Osteoblast (primary cell): ENCODE measurements around the gene HSFX3. TPM values are rescaled to one million over a fixed set of nuclear protein-coding genes. Genes with fewer than 3 reads are reported as not detected.
"Not testable (repeated sequence)": the region's sequence is repeated elsewhere in the genome, so short reads cannot be mapped to it uniquely, and the experiment has no call there.

Experiments used
- DNase-seq: peaks from one replicate; pipeline ENCODE4 v3.0.0; 2011; ENCODE audit warnings: low spot score, mixed read lengths; ENCODE audit not compliant: insufficient read length; ENCODE audit errors: missing footprints
- H2AFZ ChIP-seq: 2 replicates; pipeline ENCODE4 v1.6.0; 2011; ENCODE audit warnings: mild to moderate bottlenecking, low read length
- H3K27ac ChIP-seq: 2 replicates; pipeline ENCODE4 v1.5.1; 2011; ENCODE audit warnings: mild to moderate bottlenecking, low read depth, low read length, moderate library complexity
- H3K27me3 ChIP-seq: 2 replicates; pipeline ENCODE4 v1.6.0; 2012; ENCODE audit warnings: mild to moderate bottlenecking, control low read depth, inconsistent platforms, low read length, moderate library complexity; ENCODE audit not compliant: insufficient read depth
- H3K36me3 ChIP-seq: 2 replicates; pipeline ENCODE4 v1.5.1; 2011; ENCODE audit warnings: mild to moderate bottlenecking, low read length, control low read depth, moderate library complexity; ENCODE audit not compliant: insufficient read depth
- H3K4me1 ChIP-seq: 2 replicates; pipeline ENCODE4 v1.5.1; 2011; ENCODE audit warnings: mild to moderate bottlenecking, low read length, control low read depth, moderate library complexity; ENCODE audit not compliant: insufficient read depth
- H3K4me2 ChIP-seq: 2 replicates; pipeline ENCODE4 v1.6.0; 2011; ENCODE audit warnings: mild to moderate bottlenecking, low read length; ENCODE audit not compliant: insufficient read depth
- H3K4me3 ChIP-seq: fragments of 200-600 bp; sonication (generic); 3 replicates; pipeline ENCODE4 v1.5.1; 2012; ENCODE audit warnings: mild to moderate bottlenecking, low read length, inconsistent platforms; ENCODE audit not compliant: insufficient read depth
- H3K79me2 ChIP-seq: 2 replicates; pipeline ENCODE4 v1.6.0; 2012; ENCODE audit warnings: mild to moderate bottlenecking, low read length, control low read depth, inconsistent platforms; ENCODE audit not compliant: insufficient read depth
- H3K9me3 ChIP-seq: 2 replicates; pipeline ENCODE4 v1.5.1; 2011; ENCODE audit warnings: low read depth, low read length, control low read depth
- H4K20me1 ChIP-seq: 2 replicates; pipeline ENCODE4 v1.6.0; 2012; ENCODE audit warnings: mild to moderate bottlenecking, low read length, control low read depth; ENCODE audit not compliant: insufficient read depth
- total RNA-seq: library from RNA; depleted of rRNA; stranded (reverse); fragments of >200 nt; gene quantifications from 2 replicates; pipeline ENCODE4 v1.2.3, GENCODE V29; 2012
- TF ChIP-seq, protein P1 (sequence below): IDR thresholded peaks from 2 replicates; pipeline ENCODE4 v1.5.1; 2011; ENCODE audit warnings: mild to moderate bottlenecking, low read depth, low read length, moderate library complexity; ENCODE audit errors: extremely low read depth

HSFX3 gene
- total RNA-seq, 1 donor: not detected

DNA sequence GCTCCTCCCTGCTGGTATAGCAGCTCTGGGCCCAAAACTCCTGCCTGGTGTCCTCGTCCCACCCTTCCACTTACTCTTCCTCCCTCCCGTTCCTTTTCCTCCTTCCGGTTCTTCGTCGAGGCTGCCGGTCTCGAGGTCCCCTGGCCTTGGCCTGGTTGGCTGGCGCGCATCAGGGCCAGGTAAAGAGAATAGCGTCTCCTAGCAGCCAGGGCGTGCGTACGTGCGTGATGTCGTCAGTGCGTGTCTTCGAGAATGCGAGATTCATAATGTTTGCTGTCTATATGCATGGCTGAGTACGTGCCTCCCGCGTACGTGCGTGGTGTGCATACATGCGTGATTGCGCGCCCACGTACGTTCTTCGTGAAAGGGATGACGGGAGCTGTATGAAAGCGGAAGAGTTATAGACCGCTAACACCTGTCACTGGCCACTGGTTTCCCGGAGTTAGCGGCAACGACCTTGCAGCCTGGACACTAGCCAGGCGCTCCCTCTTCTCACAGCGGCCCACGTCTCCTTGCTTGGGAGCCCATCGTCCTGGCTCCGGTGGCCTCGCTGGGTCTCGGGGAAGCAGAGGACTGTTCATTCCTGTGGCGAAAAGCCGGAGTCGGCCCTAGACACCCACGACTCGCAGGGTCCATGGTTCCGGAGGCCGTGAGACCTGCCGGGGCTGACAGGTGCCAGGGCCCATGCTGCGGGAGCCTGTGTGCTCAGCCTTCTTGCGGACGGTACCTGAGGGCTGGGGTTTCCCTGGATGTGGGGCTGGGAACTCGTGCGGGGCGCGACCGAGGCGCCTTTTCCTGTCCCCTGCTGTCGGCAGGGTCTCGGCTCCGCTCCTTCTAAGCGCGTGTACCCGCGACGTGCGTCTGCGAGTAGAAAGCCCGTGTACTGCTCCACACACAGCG is 8.9 kb downstream of the HSFX3 start, which contains the start of gene EOLA1:
Gene EOLA1 (plus strand): TSS at position 392 of the 900 bp plus-strand sequence. CDS start 4,619 bp downstream, outside the sequence.
- Histone ChIP-seq H3K4me3 (peak within 1 kb of the TSS; percentile 82), H4K20me1 (no peaks in the 10 kb centered on the region), H3K36me3 (no peaks in the 10 kb centered on the region), H3K79me2 (peaks cover 4% of the 10 kb centered on the region), H3K27me3 (no peaks in the 10 kb centered on the region), H2AFZ (peak within 1 kb of the TSS; percentile 58), H3K4me1 (peaks cover 4% of the 10 kb centered on the region), H3K27ac (peak within 1 kb of the TSS; percentile 91), H3K9me3 (no peaks in the 10 kb centered on the region), H3K4me2 (peak within 1 kb of the TSS; percentile 60)
- TF ChIP-seq, protein P1, sequence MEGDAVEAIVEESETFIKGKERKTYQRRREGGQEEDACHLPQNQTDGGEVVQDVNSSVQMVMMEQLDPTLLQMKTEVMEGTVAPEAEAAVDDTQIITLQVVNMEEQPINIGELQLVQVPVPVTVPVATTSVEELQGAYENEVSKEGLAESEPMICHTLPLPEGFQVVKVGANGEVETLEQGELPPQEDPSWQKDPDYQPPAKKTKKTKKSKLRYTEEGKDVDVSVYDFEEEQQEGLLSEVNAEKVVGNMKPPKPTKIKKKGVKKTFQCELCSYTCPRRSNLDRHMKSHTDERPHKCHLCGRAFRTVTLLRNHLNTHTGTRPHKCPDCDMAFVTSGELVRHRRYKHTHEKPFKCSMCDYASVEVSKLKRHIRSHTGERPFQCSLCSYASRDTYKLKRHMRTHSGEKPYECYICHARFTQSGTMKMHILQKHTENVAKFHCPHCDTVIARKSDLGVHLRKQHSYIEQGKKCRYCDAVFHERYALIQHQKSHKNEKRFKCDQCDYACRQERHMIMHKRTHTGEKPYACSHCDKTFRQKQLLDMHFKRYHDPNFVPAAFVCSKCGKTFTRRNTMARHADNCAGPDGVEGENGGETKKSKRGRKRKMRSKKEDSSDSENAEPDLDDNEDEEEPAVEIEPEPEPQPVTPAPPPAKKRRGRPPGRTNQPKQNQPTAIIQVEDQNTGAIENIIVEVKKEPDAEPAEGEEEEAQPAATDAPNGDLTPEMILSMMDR: no peak
- peak; percentile 91 for DNase-seq

DNA sequence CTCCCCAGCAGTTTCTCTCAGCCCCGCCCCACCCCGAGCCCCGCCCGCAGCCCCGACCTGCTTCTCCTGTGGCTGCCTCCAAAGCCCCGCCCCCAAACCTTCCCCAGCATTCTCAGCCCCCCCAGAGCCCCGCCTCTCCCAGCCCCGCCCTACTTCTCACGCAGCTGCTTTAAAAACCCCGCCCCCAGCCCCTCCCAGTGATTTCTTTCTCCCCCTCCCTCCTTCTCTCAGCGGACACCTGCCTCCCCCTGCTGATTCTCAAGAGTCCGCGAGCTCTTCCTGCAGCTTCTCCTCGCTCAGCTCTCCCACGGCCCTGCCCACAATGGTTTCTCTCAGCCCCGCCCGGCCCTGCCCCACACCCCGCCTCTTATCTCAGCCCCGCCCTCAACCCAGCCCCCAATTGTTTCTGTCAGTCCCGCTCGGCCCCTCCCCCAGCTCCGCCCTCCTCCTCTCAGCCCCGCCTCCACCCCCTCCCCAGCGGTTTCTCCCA is 9.5 kb downstream of the HSFX3 start:
- H3K9me3 ChIP-seq: no peaks in the 10 kb centered on the region
- H3K79me2 ChIP-seq: peaks cover 4% of the 10 kb centered on the region
- DNase-seq: peak; percentile 88
- H2AFZ ChIP-seq: no peak overlapping the region
- peaks cover 4% of the 10 kb centered on the region for H3K4me1 ChIP-seq
- peak overlapping the region; percentile 57 for H3K4me2 ChIP-seq
- H3K4me3 ChIP-seq: peak overlapping the region; percentile 82
- TF ChIP-seq, protein P1: no peak
- H3K36me3 ChIP-seq: no peaks in the 10 kb centered on the region
- no peaks in the 10 kb centered on the region for H4K20me1 ChIP-seq
- no peaks in the 10 kb centered on the region for H3K27me3 ChIP-seq
- H3K27ac ChIP-seq: peak overlapping the region; percentile 91

DNA sequence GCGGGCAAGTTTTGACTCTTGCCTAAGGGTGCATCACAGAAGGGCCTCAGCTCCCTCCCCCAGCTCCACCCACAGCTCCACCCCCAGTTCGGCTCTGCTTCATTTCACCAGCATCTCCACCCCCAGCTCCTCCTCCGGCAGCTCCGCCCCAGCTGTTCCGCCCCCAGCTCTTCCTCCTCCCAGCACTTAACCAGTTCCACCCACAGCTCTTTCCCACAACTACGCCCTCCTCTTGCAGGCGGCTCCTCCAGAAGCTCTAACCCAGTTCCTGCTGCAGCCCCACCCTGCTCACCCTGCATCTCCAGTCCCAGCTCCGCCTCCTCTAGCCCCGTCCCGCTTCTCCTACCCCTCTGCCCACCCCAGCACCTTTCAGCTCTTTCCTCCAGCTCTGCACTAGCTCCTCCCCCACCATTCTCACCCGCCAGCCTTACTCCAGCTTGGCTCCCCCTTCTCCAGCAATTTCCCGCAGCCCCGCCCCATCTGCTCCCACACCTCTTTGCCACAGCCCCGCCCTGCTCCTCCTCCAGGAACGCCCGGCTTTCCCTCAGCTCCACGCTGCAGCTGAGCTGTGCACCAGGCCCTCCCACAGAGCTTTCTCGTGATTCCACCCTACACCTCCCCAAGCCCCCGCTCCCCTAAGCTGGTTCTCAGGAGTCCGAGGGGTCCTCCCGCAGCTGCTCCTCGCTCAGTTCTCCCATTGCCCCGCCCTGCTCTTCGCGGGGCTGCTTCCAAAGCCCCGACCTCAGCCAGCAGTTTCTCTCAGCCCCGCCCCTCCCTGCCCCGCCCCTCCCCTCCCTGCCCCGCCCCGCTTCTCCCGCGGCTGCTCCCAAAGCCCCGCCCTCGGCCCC is 10.2 kb downstream of the HSFX3 start:
- H3K4me3 ChIP-seq: peak overlapping the region; percentile 68
- peaks cover 4% of the 10 kb centered on the region for H3K79me2 ChIP-seq
- peak overlapping the region; percentile 60 for H3K4me2 ChIP-seq
- DNase-seq: peak; percentile 85
- no peaks in the 10 kb centered on the region for H4K20me1 ChIP-seq
- H3K9me3 ChIP-seq: no peaks in the 10 kb centered on the region
- H3K4me1 ChIP-seq: peaks cover 4% of the 10 kb centered on the region
- H3K27ac ChIP-seq: peak overlapping the region; percentile 8
- TF ChIP-seq, protein P1: no peak
- no peaks in the 10 kb centered on the region for H3K36me3 ChIP-seq
- no peaks in the 10 kb centered on the region for H3K27me3 ChIP-seq
- peak overlapping the region; percentile 74 for H2AFZ ChIP-seq

DNA sequence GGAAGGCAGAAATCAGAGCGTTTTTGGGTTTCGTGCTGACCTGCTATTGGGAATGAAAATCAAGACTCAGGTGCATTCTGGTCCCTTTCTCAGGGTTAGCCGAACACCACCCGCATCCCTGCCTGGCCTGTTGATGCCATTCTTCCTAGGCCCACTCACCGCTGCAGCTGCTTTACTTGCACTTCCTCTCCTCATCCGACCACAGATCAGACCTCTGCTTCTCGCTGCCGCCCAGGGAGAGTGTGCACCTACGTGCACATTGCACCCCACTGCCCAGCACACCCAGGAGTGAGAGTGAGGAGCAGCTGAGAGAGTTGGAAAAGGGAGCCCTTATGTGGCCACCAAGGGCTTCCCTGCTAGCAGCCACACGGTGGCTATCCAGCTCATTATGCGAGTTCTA is 12.2 kb downstream of the HSFX3 start:
- not testable (repeated sequence) for H4K20me1 ChIP-seq, H3K36me3 ChIP-seq, H3K4me1 ChIP-seq, H3K4me2 ChIP-seq, H3K4me3 ChIP-seq, H3K79me2 ChIP-seq, H3K27ac ChIP-seq, H3K9me3 ChIP-seq, DNase-seq, H2AFZ ChIP-seq, H3K27me3 ChIP-seq

DNA sequence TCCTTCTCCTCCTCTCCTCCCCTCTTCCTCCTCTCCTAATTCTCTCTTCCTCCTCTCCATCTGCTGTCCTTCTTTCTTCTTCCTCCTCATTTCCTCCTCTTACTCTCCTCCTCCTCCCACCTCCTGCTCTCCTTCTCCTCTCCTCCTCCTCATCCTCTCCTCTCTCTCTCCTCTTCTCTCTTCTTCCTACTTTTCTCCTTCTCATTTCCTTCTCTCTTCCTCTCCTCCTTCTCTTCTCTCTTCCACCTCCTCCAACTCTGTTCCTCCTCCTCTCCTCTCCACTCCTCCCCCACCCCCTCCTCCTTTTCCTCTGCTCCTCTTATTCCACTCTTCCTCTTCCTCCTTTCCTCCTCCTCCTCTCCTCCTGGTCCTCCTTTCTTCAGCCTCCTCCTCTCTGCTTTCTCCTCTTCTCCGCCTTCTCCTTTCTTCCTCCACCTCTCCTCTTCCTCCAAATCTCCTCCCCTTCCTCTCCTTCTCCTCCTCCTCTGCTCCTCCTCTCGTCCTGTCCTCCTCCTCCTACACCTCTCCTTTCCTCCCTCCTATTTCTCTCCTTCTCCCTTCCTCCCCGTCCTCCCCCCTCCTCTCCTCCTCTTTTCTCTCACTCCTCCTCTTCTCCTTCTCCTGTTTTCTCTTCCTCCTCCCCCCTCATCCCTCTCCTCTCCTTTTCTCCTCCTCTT is 14.7 kb downstream of the HSFX3 start:
- DNase-seq: peak; percentile 26
- not testable (repeated sequence) for H3K4me1 ChIP-seq, H3K4me3 ChIP-seq, H4K20me1 ChIP-seq, H3K27ac ChIP-seq, H3K4me2 ChIP-seq, H3K79me2 ChIP-seq, H2AFZ ChIP-seq, H3K9me3 ChIP-seq, H3K27me3 ChIP-seq, H3K36me3 ChIP-seq

DNA sequence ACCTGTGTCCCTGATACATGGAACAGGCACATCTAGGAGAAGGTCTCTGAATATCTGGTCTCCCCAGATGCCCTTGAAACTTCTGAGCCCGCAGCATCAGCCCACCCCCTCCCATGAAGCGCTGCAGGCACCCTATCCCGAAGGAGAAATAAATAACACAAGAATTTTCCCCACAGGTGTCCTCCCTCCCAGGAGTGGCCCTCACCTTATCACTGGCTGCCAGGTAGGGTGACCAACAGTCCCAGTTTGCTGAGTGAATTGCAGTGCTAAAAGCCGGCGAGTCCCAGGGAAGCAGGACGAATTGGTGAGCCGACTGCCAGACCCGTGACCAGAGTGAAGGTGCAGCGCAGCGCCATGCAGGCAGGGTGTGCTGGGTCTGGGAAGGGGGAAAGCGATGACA is 15.7 kb downstream of the HSFX3 start:
- H3K4me3 ChIP-seq, DNase-seq: not testable (repeated sequence)

More for the DNA sequence above, 15.7 kb downstream of the HSFX3 start:
- H2AFZ ChIP-seq, H3K9me3 ChIP-seq, H4K20me1 ChIP-seq, H3K27ac ChIP-seq, H3K4me1 ChIP-seq, H3K4me2 ChIP-seq, H3K79me2 ChIP-seq, H3K36me3 ChIP-seq, H3K27me3 ChIP-seq: not testable (repeated sequence)
